ENCODE measurements around the gene UBASH3B.

Gene UBASH3B

GRCh38 chr11:122649116-122649515, 6.4 kb upstream of the UBASH3B start:
- TF ChIP-seq CEBPB (IDR thresholded peaks at IDR 0.05): no peak

GRCh38 chr11:122650619-122651018, 4.9 kb upstream of the UBASH3B start:
- TF ChIP-seq EGR1 (IDR thresholded peaks at IDR 0.05) (no peak), CREB1 (IDR thresholded peaks at IDR 0.05; ENCODE audit: low read depth) (no peak), TEAD4 (IDR thresholded peaks at IDR 0.05) (no peak), TAF1 (IDR thresholded peaks at IDR 0.05; ENCODE audit: low read depth) (no peak), MAX (IDR thresholded peaks at IDR 0.05) (no peak), RAD21 (IDR thresholded peaks at IDR 0.05; ENCODE audit: low read depth) (no peak), NFIC (IDR thresholded peaks at IDR 0.05) (no peak), REST (IDR thresholded peaks at IDR 0.05; ENCODE audit: low read depth) (no peak), FOXM1 (IDR thresholded peaks at IDR 0.05; ENCODE audit: borderline replicate concordance, low read depth) (no peak), EP300 (IDR thresholded peaks at IDR 0.05; ENCODE audit: borderline replicate concordance) (no peak), USF1 (IDR thresholded peaks at IDR 0.05) (no peak), CEBPB (IDR thresholded peaks at IDR 0.05) (no peak), YY1 (IDR thresholded peaks at IDR 0.05; ENCODE audit: low read depth) (no peak), ZBTB7A (IDR thresholded peaks at IDR 0.05; ENCODE audit: low read depth) (no peak), TCF12 (IDR thresholded peaks at IDR 0.05; ENCODE audit: low read depth) (no peak)

GRCh38 chr11:122652495-122652894, 3.0 kb upstream of the UBASH3B start:
- TF ChIP-seq FOXM1 (IDR thresholded peaks at IDR 0.05; ENCODE audit: borderline replicate concordance, low read depth) (no peak), USF1 (IDR thresholded peaks at IDR 0.05) (no peak), TAF1 (IDR thresholded peaks at IDR 0.05; ENCODE audit: low read depth) (no peak), REST (IDR thresholded peaks at IDR 0.05; ENCODE audit: low read depth) (no peak), YY1 (IDR thresholded peaks at IDR 0.05; ENCODE audit: low read depth) (no peak)

GRCh38 chr11:122653916-122654585, 1.5 kb upstream of the UBASH3B start:
- TF ChIP-seq TCF12 (IDR thresholded peaks at IDR 0.05; ENCODE audit: low read depth) (no peak), EGR1 (IDR thresholded peaks at IDR 0.05) (no peak), TEAD4 (IDR thresholded peaks at IDR 0.05) (no peak), RAD21 (IDR thresholded peaks at IDR 0.05; ENCODE audit: low read depth) (no peak), MAX (IDR thresholded peaks at IDR 0.05) (no peak)

GRCh38 chr11:122656073-122656630, 630 bp downstream of the UBASH3B start:
- TF ChIP-seq ZBTB7A (IDR thresholded peaks at IDR 0.05; ENCODE audit: low read depth) (peak; percentile 5; the same call in 1 of the 2 replicates), CEBPB (IDR thresholded peaks at IDR 0.05) (no peak), EGR1 (IDR thresholded peaks at IDR 0.05) (peak; percentile 85), TCF12 (IDR thresholded peaks at IDR 0.05; ENCODE audit: low read depth) (0 out of 2 replicates have a peak, but pooled peaks have one; percentile 10)

GRCh38 chr11:122656631-122657101, 1.1 kb downstream of the UBASH3B start:
- no peak for TF ChIP-seq EP300 (IDR thresholded peaks at IDR 0.05; ENCODE audit: borderline replicate concordance)
- TF ChIP-seq EGR1 (IDR thresholded peaks at IDR 0.05): 0 out of 2 replicates have a peak, but pooled peaks have one; percentile 21
